SK-N-SH (cell line): ENCODE results near the gene F7. TPM values are rescaled to one million over a fixed set of nuclear protein-coding genes. Genes with fewer than 3 reads are reported as not detected.

Source experiments
- CTCF ChIA-PET: fragments of 300-600, 350-600 bp; formaldehyde crosslinking; extraction: SDS; loops from one replicate; lab custom pipeline; 2021; lab: Yijun Ruan, JAX
- POLR2A ChIA-PET: fragments of 350-600 bp; sonication (Branson Sonifier 250); formaldehyde crosslinking; extraction: SDS; loops from one replicate; lab custom pipeline; 2020; ENCODE audit warnings: antibody characterized with exemption, inconsistent platforms; lab: Yijun Ruan, JAX
- DNase-seq: peaks from one replicate; pipeline ENCODE4 v3.0.0; 2012
- H2AFZ ChIP-seq: fragments of 200-600 bp; sonication (generic); 2 replicates; pipeline ENCODE4 v1.8.1; 2016; ENCODE audit warnings: antibody characterized with exemption, mild to moderate bottlenecking, low read depth
- H3F3A ChIP-seq: fragments of 200-600 bp; sonication (generic); replicated peaks from 2 replicates; pipeline ENCODE3; 2016; ENCODE audit warnings: antibody characterized with exemption, mild to moderate bottlenecking; ENCODE audit not compliant: insufficient read depth
- H3K27ac ChIP-seq, 2 experiments: fragments of 200-500 bp in 1 of 2; fragments of 200-600 bp in 1 of 2; sonication (Bioruptor generic) in 1 of 2; sonication (generic), shearing (Covaris generic) in 1 of 2; 2 replicates each; pipeline versions ENCODE4 v1.5.1 to v1.6.1; 2014 to 2016; ENCODE audit warnings: low read depth in 2 of 2, inconsistent platforms in 1 of 2, low read length in 1 of 2, mild to moderate bottlenecking in 1 of 2, mixed read lengths in 1 of 2
- H3K27me3 ChIP-seq: fragments of 200-600 bp; sonication (generic), shearing (Covaris generic); 2 replicates; pipeline ENCODE4 v1.6.1; 2016; ENCODE audit warnings: mixed run types; ENCODE audit not compliant: insufficient read depth
- H3K36me3 ChIP-seq, 2 experiments: fragments of 200-500 bp in 1 of 2; fragments of 200-600 bp in 1 of 2; sonication (Bioruptor generic) in 1 of 2; sonication (generic) in 1 of 2; replicated peaks in 1 of 2; 2 replicates each; pipeline versions ENCODE3 to v1.5.1; 2014 to 2016; ENCODE audit warnings: low read length in 1 of 2, mild to moderate bottlenecking in 1 of 2; ENCODE audit not compliant: insufficient read depth in 2 of 2, control insufficient read depth in 1 of 2
- H3K4me1 ChIP-seq, 2 experiments: fragments of 200-500 bp in 1 of 2; fragments of 200-600 bp in 1 of 2; sonication (Bioruptor generic) in 1 of 2; sonication (generic), shearing (Covaris generic) in 1 of 2; 2 replicates each; pipeline versions ENCODE4 v1.5.1 to v1.6.1; 2014 to 2016; ENCODE audit warnings: low read depth in 1 of 2, low read length in 1 of 2, mixed run types in 1 of 2; ENCODE audit not compliant: insufficient read depth in 2 of 2, control insufficient read depth in 1 of 2
- H3K4me2 ChIP-seq: fragments of 200-600 bp; sonication (generic), shearing (Covaris generic); 2 replicates; pipeline ENCODE4 v1.6.1; 2017; ENCODE audit warnings: mixed run types
- H3K4me3 ChIP-seq, 2 experiments: fragments of 200-500 bp in 1 of 2; fragments of 200-600 bp in 1 of 2; sonication (Bioruptor generic) in 1 of 2; sonication (generic), shearing (Covaris generic) in 1 of 2; 2 replicates each; pipeline versions ENCODE4 v1.5.1 to v1.8.1; 2014 to 2016; ENCODE audit warnings: low read depth in 2 of 2, inconsistent platforms in 1 of 2, low read length in 1 of 2, mild to moderate bottlenecking in 1 of 2, mixed read lengths in 1 of 2, moderate library complexity in 1 of 2
- H3K79me2 ChIP-seq: fragments of 200-600 bp; sonication (generic); 2 replicates; pipeline ENCODE4 v1.8.1; 2017; ENCODE audit warnings: mild to moderate bottlenecking; ENCODE audit not compliant: insufficient read depth
- H3K9ac ChIP-seq: fragments of 200-600 bp; sonication (generic); 2 replicates; pipeline ENCODE4 v1.6.1; 2017; ENCODE audit warnings: mixed run types
- H3K9me2 ChIP-seq: fragments of 200-600 bp; sonication (generic); 2 replicates; pipeline ENCODE4 v1.6.1; 2017; ENCODE audit warnings: mixed run types
- H3K9me3 ChIP-seq: fragments of 200-600 bp; sonication (generic); 2 replicates; pipeline ENCODE4 v1.6.1; 2017; ENCODE audit warnings: mixed run types, mild to moderate bottlenecking, moderate library complexity
- H4K20me1 ChIP-seq: fragments of 200-600 bp; sonication (generic); 2 replicates; pipeline ENCODE4 v1.6.1; 2017; ENCODE audit warnings: mild to moderate bottlenecking, mixed run types; ENCODE audit not compliant: insufficient read depth
- CHD2 ChIP-seq: fragments of 150-350 bp; IDR thresholded peaks from 2 replicates; pipeline ENCODE4 v1.6.1; 2018; ENCODE audit warnings: low read length; ENCODE audit not compliant: partially characterized antibody
- FOXM1 ChIP-seq: IDR thresholded peaks from 2 replicates; pipeline ENCODE4 v1.4.0; 2012; ENCODE audit warnings: low read depth, mild to moderate bottlenecking
- GABPA ChIP-seq: IDR thresholded peaks from 2 replicates; pipeline ENCODE4 v1.4.0; 2012; ENCODE audit warnings: low read depth, mild to moderate bottlenecking
- JUND ChIP-seq: IDR thresholded peaks from 2 replicates; pipeline ENCODE4 v1.4.0; 2012
- MEF2A ChIP-seq: IDR thresholded peaks from 2 replicates; pipeline ENCODE4 v1.4.0; 2012; ENCODE audit warnings: low read depth, borderline replicate concordance
- MXI1 ChIP-seq: IDR thresholded peaks from 2 replicates; pipeline ENCODE4 v1.6.1; 2012; ENCODE audit warnings: mild to moderate bottlenecking, low read depth, low read length, improper control_type of control experiment
- NRF1 ChIP-seq: IDR thresholded peaks from 2 replicates; pipeline ENCODE4 v1.6.1; 2012; ENCODE audit warnings: low read depth, mild to moderate bottlenecking, low read length
- PBX3 ChIP-seq: IDR thresholded peaks from 2 replicates; pipeline ENCODE4; 2012
- RCOR1 ChIP-seq: fragments of 150-350 bp; IDR thresholded peaks from 2 replicates; pipeline ENCODE4 v1.6.1; 2017; ENCODE audit warnings: antibody characterized with exemption, low read length
- REST ChIP-seq: IDR thresholded peaks from 2 replicates; pipeline ENCODE4 v1.6.1; 2012; ENCODE audit warnings: mild to moderate bottlenecking, low read depth, low read length, moderate library complexity
- SIN3A ChIP-seq: IDR thresholded peaks from 2 replicates; pipeline ENCODE4 v1.6.1; 2012; ENCODE audit warnings: low read depth, mild to moderate bottlenecking, low read length, moderate library complexity, borderline replicate concordance
- USF1 ChIP-seq: IDR thresholded peaks from 2 replicates; pipeline ENCODE4 v1.4.0; 2012; ENCODE audit warnings: low read depth, borderline replicate concordance
- WGBS: methylation state at CpG from one replicate; pipeline ENCODE4 v1.1.6; 2017; ENCODE audit warnings: low lambda C conversion rate; 5-methylcytosine and 5-hydroxymethylcytosine counted together
- polyA plus RNA-seq, 3 experiments: library from polyadenylated mRNA; depleted of rRNA; stranded (reverse); fragments of >200 nt; gene quantifications; 2 replicates each; pipeline ENCODE4 v1.2.3, GENCODE V29; 2012
- TF ChIP-seq, protein P1 (sequence below): fragments of 150-350 bp; IDR thresholded peaks from 2 replicates; pipeline ENCODE4 v1.6.1; 2017; ENCODE audit warnings: antibody characterized with exemption, low read length, low read depth, borderline replicate concordance
- TF ChIP-seq, protein P2 (sequence below): IDR thresholded peaks from 2 replicates; pipeline ENCODE4 v1.4.0; 2012; ENCODE audit warnings: low read depth, borderline replicate concordance
- TF ChIP-seq, protein P3 (sequence below): fragments of 150-350 bp; IDR thresholded peaks from 2 replicates; pipeline ENCODE4 v1.6.1; 2016; ENCODE audit warnings: mild to moderate bottlenecking, low read depth, low read length

Gene F7
- polyA plus RNA-seq, 1 of the 3 experiments (the other 2 are of a cell fraction): not detected

GRCh38 chr13:113158946-113159345 is 53.4 kb downstream of the F7 start (continued):
- no peak for TF ChIP-seq REST
- TF ChIP-seq, protein P1, sequence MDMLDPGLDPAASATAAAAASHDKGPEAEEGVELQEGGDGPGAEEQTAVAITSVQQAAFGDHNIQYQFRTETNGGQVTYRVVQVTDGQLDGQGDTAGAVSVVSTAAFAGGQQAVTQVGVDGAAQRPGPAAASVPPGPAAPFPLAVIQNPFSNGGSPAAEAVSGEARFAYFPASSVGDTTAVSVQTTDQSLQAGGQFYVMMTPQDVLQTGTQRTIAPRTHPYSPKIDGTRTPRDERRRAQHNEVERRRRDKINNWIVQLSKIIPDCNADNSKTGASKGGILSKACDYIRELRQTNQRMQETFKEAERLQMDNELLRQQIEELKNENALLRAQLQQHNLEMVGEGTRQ: no peak
- TF ChIP-seq RCOR1: no peak

DNA sequence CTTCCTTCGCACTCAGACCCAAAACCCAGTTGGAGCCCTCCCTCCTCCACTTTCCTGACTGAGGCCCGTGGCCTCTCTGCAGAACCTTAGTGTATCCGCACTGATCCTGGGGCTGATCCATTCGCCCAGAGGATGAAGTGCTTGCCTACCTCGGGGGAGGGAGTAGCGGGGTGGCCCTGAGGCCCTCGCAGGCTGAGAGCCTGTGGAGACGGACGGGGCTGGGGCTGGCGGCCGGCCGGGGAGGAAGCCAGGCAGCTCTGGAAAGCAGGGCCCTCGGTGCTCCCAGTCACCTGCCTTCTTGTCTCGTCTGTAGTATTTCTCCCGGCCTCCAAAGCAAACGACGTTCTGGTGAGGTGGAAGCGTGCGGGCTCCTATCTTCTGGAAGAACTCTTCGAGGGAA is 54.1 kb downstream of the F7 start:
- DNase-seq: no peak
- Histone ChIP-seq H3K4me1 (peaks cover 0 to under 1% of the 10 kb centered on the region in 2 experiments; a peak in 1 of 4 replicates), H3K79me2 (no peaks in the 10 kb centered on the region), H3F3A (peaks cover 9% of the 10 kb centered on the region), H3K9me3 (no peaks in the 10 kb centered on the region), H3K9ac (no peak overlapping the region), H3K36me3 (no peaks in the 10 kb centered on the region), H4K20me1 (no peaks in the 10 kb centered on the region), H3K27ac (no peak overlapping the region), H3K4me2 (no peak overlapping the region), H2AFZ (no peak overlapping the region), H3K9me2 (no peaks in the 10 kb centered on the region), H3K4me3 (no peak overlapping the region), H3K27me3 (no peaks in the 10 kb centered on the region)
- 85% methylated on average over 15 of the region's 20 CpGs for WGBS
- no peak for TF ChIP-seq GABPA
- no peak for TF ChIP-seq PBX3
- no peak for TF ChIP-seq JUND
- no peak for TF ChIP-seq CHD2
- TF ChIP-seq RCOR1: no peak
- no peak for TF ChIP-seq SIN3A
- TF ChIP-seq, protein P2, sequence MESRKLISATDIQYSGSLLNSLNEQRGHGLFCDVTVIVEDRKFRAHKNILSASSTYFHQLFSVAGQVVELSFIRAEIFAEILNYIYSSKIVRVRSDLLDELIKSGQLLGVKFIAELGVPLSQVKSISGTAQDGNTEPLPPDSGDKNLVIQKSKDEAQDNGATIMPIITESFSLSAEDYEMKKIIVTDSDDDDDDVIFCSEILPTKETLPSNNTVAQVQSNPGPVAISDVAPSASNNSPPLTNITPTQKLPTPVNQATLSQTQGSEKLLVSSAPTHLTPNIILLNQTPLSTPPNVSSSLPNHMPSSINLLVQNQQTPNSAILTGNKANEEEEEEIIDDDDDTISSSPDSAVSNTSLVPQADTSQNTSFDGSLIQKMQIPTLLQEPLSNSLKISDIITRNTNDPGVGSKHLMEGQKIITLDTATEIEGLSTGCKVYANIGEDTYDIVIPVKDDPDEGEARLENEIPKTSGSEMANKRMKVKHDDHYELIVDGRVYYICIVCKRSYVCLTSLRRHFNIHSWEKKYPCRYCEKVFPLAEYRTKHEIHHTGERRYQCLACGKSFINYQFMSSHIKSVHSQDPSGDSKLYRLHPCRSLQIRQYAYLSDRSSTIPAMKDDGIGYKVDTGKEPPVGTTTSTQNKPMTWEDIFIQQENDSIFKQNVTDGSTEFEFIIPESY: no peak
- TF ChIP-seq MEF2A: no peak
- no peak for TF ChIP-seq REST
- TF ChIP-seq, protein P3, sequence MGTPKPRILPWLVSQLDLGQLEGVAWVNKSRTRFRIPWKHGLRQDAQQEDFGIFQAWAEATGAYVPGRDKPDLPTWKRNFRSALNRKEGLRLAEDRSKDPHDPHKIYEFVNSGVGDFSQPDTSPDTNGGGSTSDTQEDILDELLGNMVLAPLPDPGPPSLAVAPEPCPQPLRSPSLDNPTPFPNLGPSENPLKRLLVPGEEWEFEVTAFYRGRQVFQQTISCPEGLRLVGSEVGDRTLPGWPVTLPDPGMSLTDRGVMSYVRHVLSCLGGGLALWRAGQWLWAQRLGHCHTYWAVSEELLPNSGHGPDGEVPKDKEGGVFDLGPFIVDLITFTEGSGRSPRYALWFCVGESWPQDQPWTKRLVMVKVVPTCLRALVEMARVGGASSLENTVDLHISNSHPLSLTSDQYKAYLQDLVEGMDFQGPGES: no peak
- no peak for TF ChIP-seq USF1
- TF ChIP-seq FOXM1: no peak
- TF ChIP-seq NRF1: no peak
- TF ChIP-seq MXI1: no peak
- CTCF ChIA-PET: no interaction called here
- POLR2A ChIA-PET: no interaction called here
